K562 (cell line): ENCODE measurements around the gene S100P.

Experiments used
- ATF3 ChIP-seq, 2 experiments: fragments of 450-650 bp in 1 of 2; sonication (generic) in 1 of 2; formaldehyde crosslinking in 1 of 2; IDR thresholded peaks in 1 of 2; conservative IDR thresholded peaks in 1 of 2; 2 replicates each; pipeline versions ENCODE4 v1.6.1 to v1.8.1; 2016 to 2023; ENCODE audit warnings: mild to moderate bottlenecking in 2 of 2, moderate library complexity in 2 of 2, inconsistent platforms in 1 of 2, missing genetic modification reagents in 1 of 2
- BRD4 ChIP-seq: fragments of 200-600 bp; sonication (generic); IDR thresholded peaks from 2 replicates; pipeline ENCODE4 v1.6.1; 2017; ENCODE audit warnings: inconsistent platforms
- CTCF ChIP-seq, 3 experiments: IDR thresholded peaks in 2 of 3; conservative IDR thresholded peaks in 1 of 3; 2 replicates each; pipeline ENCODE4 v1.5.1; 2011 to 2012; ENCODE audit warnings: low read length in 3 of 3, mild to moderate bottlenecking in 3 of 3, control low read depth in 2 of 3, improper control_type of control experiment in 1 of 3, inconsistent platforms in 1 of 3, low read depth in 1 of 3, mixed read lengths in 1 of 3, moderate library complexity in 1 of 3; ENCODE audit not compliant: insufficient read depth in 2 of 3
- EZH2 ChIP-seq: IDR thresholded peaks from 2 replicates; pipeline ENCODE4 v1.6.1; 2012; ENCODE audit warnings: low read depth, mild to moderate bottlenecking, inconsistent platforms, low read length, borderline replicate concordance
- ILF3 ChIP-seq: fragments of 450-650 bp; IDR thresholded peaks from 2 replicates; pipeline ENCODE4 v1.6.1; 2018; ENCODE audit warnings: antibody characterized with exemption, mild to moderate bottlenecking, moderate library complexity, borderline replicate concordance
- REST ChIP-seq, 2 experiments: fragments of 450-650 bp; formaldehyde crosslinking in 1 of 2; IDR thresholded peaks; 2 replicates each; pipeline versions ENCODE4 v1.4.0 to v1.6.1; 2014 to 2020; ENCODE audit warnings: mild to moderate bottlenecking in 2 of 2, borderline replicate concordance in 1 of 2, low read depth in 1 of 2
- SIN3A ChIP-seq, 2 experiments: fragments of 150-350 bp in 1 of 2; IDR thresholded peaks; 2 replicates each; pipeline ENCODE4 v1.6.1; 2011 to 2016; ENCODE audit warnings: borderline replicate concordance in 2 of 2, low read depth in 2 of 2, low read length in 2 of 2, mild to moderate bottlenecking in 2 of 2, moderate library complexity in 2 of 2; ENCODE audit not compliant: control insufficient read depth in 1 of 2
- TAF7 ChIP-seq: fragments of 450-650 bp; IDR thresholded peaks from 2 replicates; pipeline ENCODE4 v1.6.1; 2016; ENCODE audit warnings: missing genetic modification characterization, missing compliant biosample characterization
- USF1 ChIP-seq: sonication (generic); formaldehyde crosslinking; IDR thresholded peaks from 2 replicates; pipeline ENCODE4 v1.9.0; 2022; ENCODE audit warnings: mild to moderate bottlenecking, missing genetic modification reagents
- YBX1 ChIP-seq: fragments of 450-650 bp; IDR thresholded peaks from 2 replicates; pipeline ENCODE4 v1.7.1; 2016; ENCODE audit warnings: mild to moderate bottlenecking
- ZNF165 ChIP-seq: fragments of 250-450 bp; sonication (Bioruptor Pico); IDR thresholded peaks from 2 replicates; pipeline ENCODE4 v1.4.0; 2020; ENCODE audit warnings: borderline replicate concordance

GRCh38 chr4:6684656-6685055 is 9.0 kb upstream of the S100P start:
- TF ChIP-seq TAF7 (tag) (no peak), EZH2 (no peak), ATF3 (IDR thresholded peaks at IDR 0.05) (no peak), ATF3 (CRISPR knock-in tag; conservative IDR thresholded peaks at IDR 0.05) (no peak), YBX1 (no peak), REST (IDR thresholded peaks at IDR 0.05; ENCODE audit: borderline replicate concordance) (no peak), REST (CRISPR knock-in tag; IDR thresholded peaks at IDR 0.05; ENCODE audit: low read depth) (no peak), SIN3A (IDR thresholded peaks at IDR 0.05; ENCODE audit: borderline replicate concordance in 2 of 2, control insufficient read depth in 1 of 2, low read depth in 2 of 2, low read length in 2 of 2) (no peak), BRD4 (no peak), ZNF165 (CRISPR knock-in tag) (no peak), CTCF (IDR thresholded peaks at IDR 0.05 in 2 of 3, conservative IDR thresholded peaks at IDR 0.05 in 1 of 3; ENCODE audit: insufficient read depth in 2 of 3, low read depth in 1 of 3, low read length in 3 of 3) (no peak), USF1 (CRISPR knock-in tag) (no peak), ILF3 (no peak)
